Tibial nerve (tissue), 4 donors: ENCODE measurements around the gene TAB2.

Experiments used
- EP300 ChIP-seq, 2 donors: sonication (generic); formaldehyde crosslinking; IDR thresholded peaks; one replicate each; pipeline ENCODE4 v1.6.1; 2017; ENCODE audit warnings: antibody characterized with exemption in 2 of 2, mild to moderate bottlenecking in 1 of 2
- POLR2A ChIP-seq, 2 donors: fragments of 450-650 bp; IDR thresholded peaks; one replicate each; pipeline ENCODE4 v1.6.1; 2017; ENCODE audit warnings: antibody characterized with exemption in 2 of 2, mild to moderate bottlenecking in 2 of 2, moderate library complexity in 2 of 2
- TF ChIP-seq, protein P1 (sequence below), 5 experiments: fragments of 200-600 bp in 3 of 5; fragments of 450-650 bp in 2 of 5; sonication (generic) in 3 of 5; IDR thresholded peaks; one replicate each; pipeline ENCODE4 v1.5.1; 2016 to 2019; ENCODE audit warnings: antibody characterized with exemption in 5 of 5, mild to moderate bottlenecking in 3 of 5, moderate library complexity in 2 of 5

DNA sequence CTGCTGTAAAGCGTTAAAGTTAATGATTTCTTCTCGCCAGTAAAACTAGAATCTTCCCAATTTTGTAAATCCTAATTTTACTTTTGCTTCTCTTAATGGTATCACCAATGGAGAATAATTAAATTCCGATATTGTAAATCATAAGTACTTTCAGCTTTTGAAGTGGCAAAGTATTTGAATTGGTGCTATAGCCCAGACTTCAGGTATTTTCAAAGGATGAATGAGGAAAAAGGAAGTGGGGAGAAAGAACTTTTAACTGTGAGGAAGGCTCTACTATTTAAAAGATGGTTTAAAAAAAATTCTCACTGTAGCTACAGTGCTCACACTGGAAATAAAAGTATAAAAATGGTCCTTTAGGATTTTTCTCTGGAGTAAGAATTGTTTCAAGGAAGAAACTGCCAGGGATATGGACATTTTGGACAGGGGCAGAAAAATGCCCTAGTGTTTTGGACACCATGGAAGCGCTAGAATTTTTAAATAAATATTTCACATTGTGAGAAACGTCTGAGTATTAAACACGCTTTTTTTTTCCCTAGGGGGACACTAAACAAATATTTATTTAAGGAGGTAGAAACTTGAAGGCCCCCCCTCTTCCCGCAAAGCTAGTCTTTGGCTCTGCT, 1.3 kb upstream of the TAB2 start:
- TF ChIP-seq, protein P1, sequence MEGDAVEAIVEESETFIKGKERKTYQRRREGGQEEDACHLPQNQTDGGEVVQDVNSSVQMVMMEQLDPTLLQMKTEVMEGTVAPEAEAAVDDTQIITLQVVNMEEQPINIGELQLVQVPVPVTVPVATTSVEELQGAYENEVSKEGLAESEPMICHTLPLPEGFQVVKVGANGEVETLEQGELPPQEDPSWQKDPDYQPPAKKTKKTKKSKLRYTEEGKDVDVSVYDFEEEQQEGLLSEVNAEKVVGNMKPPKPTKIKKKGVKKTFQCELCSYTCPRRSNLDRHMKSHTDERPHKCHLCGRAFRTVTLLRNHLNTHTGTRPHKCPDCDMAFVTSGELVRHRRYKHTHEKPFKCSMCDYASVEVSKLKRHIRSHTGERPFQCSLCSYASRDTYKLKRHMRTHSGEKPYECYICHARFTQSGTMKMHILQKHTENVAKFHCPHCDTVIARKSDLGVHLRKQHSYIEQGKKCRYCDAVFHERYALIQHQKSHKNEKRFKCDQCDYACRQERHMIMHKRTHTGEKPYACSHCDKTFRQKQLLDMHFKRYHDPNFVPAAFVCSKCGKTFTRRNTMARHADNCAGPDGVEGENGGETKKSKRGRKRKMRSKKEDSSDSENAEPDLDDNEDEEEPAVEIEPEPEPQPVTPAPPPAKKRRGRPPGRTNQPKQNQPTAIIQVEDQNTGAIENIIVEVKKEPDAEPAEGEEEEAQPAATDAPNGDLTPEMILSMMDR (IDR thresholded peaks at IDR 0.05) = no peak
- TF ChIP-seq POLR2A (IDR thresholded peaks at IDR 0.05) = no peak
- TF ChIP-seq EP300 (IDR thresholded peaks at IDR 0.05) = no peak
